Heart left ventricle (tissue), 13 donors: ENCODE measurements around the gene PCDHGA1.

ENCODE experiments used
- POLR2A ChIP-seq, 2 donors: fragments of 450-650 bp; IDR thresholded peaks; one replicate each; pipeline ENCODE4 v1.6.1; 2017; ENCODE audit warnings: antibody characterized with exemption in 2 of 2, mild to moderate bottlenecking in 2 of 2, moderate library complexity in 2 of 2
- TF ChIP-seq, protein P1 (sequence below), 12 donors: fragments of 200-600 bp; sonication (generic) in 4 of 12; IDR thresholded peaks; one replicate each; pipeline versions ENCODE4 v1.5.0 to v1.8.0; 2018 to 2022; ENCODE audit warnings: antibody characterized with exemption in 12 of 12, mild to moderate bottlenecking in 5 of 12
- donor health status: ischemic (EF 13 %, LVEDD 7.1; RV severe dilation, severe dysfunction).
- donor health status: DM: no; HTN: yes; CAD: no.
- donor health status: DM: no; HTN: no; CAD: no.
- donor health status: ischemic (EF 25% LVEDD 6.9; RV normal size, moderate dysfunction).
- donor health status: ischemic (EF 25% LVEDD 5.7; RV mildly dilated, moderate dysfunction).
- donor health status: ischemic (EF 35%, LVEDD 5.7; RV mildly dilated, moderate dysfunction).
- donor health status: nonischemic (EF 11% LVEDD 7.7; RV severe dilation, severe dysfunction).
- donor health status: DM: yes; HTN: yes; CAD: no.
- donor health status: PGD.
- donor health status: ischemic (EF 29% LVEDD 5.4; RV normal size, mild dysfunction).
- donor health status: nonischemic (EF 23%, LVEDD 6.1; RV moderate dilation, normal function).

DNA sequence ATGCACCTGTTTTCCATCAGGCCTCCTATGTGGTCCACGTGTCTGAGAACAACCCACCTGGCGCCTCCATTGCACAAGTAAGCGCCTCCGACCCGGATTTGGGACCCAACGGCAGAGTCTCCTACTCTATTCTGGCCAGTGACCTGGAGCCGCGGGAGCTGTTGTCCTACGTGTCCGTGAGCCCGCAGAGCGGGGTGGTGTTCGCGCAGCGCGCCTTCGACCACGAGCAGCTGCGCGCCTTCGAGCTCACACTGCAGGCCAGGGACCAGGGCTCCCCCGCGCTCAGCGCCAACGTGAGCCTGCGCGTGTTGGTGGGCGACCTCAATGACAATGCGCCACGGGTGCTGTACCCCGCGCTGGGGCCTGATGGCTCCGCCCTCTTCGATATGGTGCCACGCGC lies 21.3 kb downstream of the PCDHGA1 start:
- TF ChIP-seq, protein P1, sequence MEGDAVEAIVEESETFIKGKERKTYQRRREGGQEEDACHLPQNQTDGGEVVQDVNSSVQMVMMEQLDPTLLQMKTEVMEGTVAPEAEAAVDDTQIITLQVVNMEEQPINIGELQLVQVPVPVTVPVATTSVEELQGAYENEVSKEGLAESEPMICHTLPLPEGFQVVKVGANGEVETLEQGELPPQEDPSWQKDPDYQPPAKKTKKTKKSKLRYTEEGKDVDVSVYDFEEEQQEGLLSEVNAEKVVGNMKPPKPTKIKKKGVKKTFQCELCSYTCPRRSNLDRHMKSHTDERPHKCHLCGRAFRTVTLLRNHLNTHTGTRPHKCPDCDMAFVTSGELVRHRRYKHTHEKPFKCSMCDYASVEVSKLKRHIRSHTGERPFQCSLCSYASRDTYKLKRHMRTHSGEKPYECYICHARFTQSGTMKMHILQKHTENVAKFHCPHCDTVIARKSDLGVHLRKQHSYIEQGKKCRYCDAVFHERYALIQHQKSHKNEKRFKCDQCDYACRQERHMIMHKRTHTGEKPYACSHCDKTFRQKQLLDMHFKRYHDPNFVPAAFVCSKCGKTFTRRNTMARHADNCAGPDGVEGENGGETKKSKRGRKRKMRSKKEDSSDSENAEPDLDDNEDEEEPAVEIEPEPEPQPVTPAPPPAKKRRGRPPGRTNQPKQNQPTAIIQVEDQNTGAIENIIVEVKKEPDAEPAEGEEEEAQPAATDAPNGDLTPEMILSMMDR (IDR thresholded peaks at IDR 0.05): no peak
- no peak for TF ChIP-seq POLR2A (IDR thresholded peaks at IDR 0.05)
